ENCODE measurements around the gene PMPCB.
"Not testable (repeated sequence)": the region's sequence is repeated elsewhere in the genome, so short reads cannot be mapped to it uniquely, and the experiment has no call there.

DNA sequence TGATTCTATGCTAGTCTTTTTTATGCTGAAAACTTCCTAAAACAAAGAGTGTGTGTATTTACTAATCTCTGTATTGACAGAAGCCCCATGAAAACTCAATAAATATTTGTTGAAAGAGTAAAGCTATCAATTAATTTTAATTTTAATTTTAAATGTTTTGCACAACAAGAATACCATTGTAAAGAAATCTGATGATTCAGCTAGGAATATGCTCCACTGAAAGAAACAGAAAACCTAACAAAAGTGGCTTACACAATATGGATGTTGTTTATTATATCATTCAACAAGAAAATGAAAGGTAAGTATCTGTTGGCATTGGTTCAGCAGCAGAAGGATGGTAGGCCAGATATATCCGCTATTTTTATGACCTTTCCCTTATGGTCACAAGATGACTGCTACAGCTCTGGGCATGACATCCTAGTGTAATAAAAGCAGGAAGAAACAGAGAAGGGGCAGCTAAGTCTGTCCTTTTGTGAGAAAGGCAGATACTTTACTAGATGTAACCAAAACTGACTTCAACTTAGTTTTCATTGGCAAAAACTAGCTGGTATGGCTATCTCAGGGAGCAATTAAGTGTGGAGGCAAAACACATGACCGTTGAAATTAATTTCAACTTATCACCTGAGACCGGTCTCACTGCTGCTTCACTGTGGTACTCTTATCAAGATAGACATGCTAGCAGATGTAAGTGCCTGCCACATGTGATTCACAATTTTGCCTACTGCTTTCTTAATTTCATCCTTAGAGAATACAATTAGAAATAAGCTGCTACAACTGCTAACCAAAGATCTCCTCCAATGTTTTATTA lies 43.3 kb upstream of the PMPCB start:
- TF ChIP-seq, protein P1, sequence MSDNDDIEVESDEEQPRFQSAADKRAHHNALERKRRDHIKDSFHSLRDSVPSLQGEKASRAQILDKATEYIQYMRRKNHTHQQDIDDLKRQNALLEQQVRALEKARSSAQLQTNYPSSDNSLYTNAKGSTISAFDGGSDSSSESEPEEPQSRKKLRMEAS (CRISPR knock-in tag; IDR thresholded peaks at IDR 0.05): not testable (repeated sequence)
- TF ChIP-seq SMAD3 (CRISPR knock-in tag; IDR thresholded peaks at IDR 0.05; ENCODE audit: borderline replicate concordance); IRF2 (CRISPR knock-in tag; IDR thresholded peaks at IDR 0.05; ENCODE audit: borderline replicate concordance, low read depth); ZNF396 (CRISPR knock-in tag; IDR thresholded peaks at IDR 0.05; ENCODE audit: borderline replicate concordance); ELF4 (CRISPR knock-in tag; IDR thresholded peaks at IDR 0.05; ENCODE audit: low read depth); JAZF1 (CRISPR knock-in tag; IDR thresholded peaks at IDR 0.05): not testable (repeated sequence)
- TF ChIP-seq, protein P2, sequence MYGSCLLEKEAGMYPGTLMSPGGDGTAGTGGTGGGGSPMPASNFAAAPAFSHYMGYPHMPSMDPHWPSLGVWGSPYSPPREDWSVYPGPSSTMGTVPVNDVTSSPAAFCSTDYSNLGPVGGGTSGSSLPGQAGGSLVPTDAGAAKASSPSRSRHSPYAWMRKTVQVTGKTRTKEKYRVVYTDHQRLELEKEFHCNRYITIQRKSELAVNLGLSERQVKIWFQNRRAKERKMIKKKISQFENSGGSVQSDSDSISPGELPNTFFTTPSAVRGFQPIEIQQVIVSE (CRISPR knock-in tag; IDR thresholded peaks at IDR 0.05; ENCODE audit: borderline replicate concordance): not testable (repeated sequence)
- TF ChIP-seq, protein P3, sequence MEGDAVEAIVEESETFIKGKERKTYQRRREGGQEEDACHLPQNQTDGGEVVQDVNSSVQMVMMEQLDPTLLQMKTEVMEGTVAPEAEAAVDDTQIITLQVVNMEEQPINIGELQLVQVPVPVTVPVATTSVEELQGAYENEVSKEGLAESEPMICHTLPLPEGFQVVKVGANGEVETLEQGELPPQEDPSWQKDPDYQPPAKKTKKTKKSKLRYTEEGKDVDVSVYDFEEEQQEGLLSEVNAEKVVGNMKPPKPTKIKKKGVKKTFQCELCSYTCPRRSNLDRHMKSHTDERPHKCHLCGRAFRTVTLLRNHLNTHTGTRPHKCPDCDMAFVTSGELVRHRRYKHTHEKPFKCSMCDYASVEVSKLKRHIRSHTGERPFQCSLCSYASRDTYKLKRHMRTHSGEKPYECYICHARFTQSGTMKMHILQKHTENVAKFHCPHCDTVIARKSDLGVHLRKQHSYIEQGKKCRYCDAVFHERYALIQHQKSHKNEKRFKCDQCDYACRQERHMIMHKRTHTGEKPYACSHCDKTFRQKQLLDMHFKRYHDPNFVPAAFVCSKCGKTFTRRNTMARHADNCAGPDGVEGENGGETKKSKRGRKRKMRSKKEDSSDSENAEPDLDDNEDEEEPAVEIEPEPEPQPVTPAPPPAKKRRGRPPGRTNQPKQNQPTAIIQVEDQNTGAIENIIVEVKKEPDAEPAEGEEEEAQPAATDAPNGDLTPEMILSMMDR (IDR thresholded peaks at IDR 0.05): not testable (repeated sequence)
- TF ChIP-seq, protein P4, sequence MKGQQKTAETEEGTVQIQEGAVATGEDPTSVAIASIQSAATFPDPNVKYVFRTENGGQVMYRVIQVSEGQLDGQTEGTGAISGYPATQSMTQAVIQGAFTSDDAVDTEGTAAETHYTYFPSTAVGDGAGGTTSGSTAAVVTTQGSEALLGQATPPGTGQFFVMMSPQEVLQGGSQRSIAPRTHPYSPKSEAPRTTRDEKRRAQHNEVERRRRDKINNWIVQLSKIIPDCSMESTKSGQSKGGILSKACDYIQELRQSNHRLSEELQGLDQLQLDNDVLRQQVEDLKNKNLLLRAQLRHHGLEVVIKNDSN (CRISPR knock-in tag; IDR thresholded peaks at IDR 0.05): not testable (repeated sequence)
- TF ChIP-seq, protein P5, sequence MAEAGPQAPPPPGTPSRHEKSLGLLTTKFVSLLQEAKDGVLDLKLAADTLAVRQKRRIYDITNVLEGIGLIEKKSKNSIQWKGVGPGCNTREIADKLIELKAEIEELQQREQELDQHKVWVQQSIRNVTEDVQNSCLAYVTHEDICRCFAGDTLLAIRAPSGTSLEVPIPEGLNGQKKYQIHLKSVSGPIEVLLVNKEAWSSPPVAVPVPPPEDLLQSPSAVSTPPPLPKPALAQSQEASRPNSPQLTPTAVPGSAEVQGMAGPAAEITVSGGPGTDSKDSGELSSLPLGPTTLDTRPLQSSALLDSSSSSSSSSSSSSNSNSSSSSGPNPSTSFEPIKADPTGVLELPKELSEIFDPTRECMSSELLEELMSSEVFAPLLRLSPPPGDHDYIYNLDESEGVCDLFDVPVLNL (CRISPR knock-in tag; IDR thresholded peaks at IDR 0.05; ENCODE audit: borderline replicate concordance, low read depth): not testable (repeated sequence)
- TF ChIP-seq, protein P6, sequence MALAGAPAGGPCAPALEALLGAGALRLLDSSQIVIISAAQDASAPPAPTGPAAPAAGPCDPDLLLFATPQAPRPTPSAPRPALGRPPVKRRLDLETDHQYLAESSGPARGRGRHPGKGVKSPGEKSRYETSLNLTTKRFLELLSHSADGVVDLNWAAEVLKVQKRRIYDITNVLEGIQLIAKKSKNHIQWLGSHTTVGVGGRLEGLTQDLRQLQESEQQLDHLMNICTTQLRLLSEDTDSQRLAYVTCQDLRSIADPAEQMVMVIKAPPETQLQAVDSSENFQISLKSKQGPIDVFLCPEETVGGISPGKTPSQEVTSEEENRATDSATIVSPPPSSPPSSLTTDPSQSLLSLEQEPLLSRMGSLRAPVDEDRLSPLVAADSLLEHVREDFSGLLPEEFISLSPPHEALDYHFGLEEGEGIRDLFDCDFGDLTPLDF (CRISPR knock-in tag; IDR thresholded peaks at IDR 0.05): not testable (repeated sequence)
- TF ChIP-seq, protein P7, sequence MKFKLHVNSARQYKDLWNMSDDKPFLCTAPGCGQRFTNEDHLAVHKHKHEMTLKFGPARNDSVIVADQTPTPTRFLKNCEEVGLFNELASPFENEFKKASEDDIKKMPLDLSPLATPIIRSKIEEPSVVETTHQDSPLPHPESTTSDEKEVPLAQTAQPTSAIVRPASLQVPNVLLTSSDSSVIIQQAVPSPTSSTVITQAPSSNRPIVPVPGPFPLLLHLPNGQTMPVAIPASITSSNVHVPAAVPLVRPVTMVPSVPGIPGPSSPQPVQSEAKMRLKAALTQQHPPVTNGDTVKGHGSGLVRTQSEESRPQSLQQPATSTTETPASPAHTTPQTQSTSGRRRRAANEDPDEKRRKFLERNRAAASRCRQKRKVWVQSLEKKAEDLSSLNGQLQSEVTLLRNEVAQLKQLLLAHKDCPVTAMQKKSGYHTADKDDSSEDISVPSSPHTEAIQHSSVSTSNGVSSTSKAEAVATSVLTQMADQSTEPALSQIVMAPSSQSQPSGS (CRISPR knock-in tag; IDR thresholded peaks at IDR 0.05; ENCODE audit: borderline replicate concordance, low read depth): not testable (repeated sequence)
- TF ChIP-seq, protein P8, sequence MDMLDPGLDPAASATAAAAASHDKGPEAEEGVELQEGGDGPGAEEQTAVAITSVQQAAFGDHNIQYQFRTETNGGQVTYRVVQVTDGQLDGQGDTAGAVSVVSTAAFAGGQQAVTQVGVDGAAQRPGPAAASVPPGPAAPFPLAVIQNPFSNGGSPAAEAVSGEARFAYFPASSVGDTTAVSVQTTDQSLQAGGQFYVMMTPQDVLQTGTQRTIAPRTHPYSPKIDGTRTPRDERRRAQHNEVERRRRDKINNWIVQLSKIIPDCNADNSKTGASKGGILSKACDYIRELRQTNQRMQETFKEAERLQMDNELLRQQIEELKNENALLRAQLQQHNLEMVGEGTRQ (CRISPR knock-in tag; IDR thresholded peaks at IDR 0.05): not testable (repeated sequence)
